HG03565 (cell line): ENCODE results near the gene TFCP2.

Experiments
- ATAC-seq: cut with Tn5 transposase; IDR thresholded peaks from one replicate; pipeline ENCODE4 v1.9.1; 2021; ENCODE audit warnings: mild to moderate bottlenecking, moderate library complexity; ENCODE audit not compliant: unreplicated experiment

Gene TFCP2

DNA sequence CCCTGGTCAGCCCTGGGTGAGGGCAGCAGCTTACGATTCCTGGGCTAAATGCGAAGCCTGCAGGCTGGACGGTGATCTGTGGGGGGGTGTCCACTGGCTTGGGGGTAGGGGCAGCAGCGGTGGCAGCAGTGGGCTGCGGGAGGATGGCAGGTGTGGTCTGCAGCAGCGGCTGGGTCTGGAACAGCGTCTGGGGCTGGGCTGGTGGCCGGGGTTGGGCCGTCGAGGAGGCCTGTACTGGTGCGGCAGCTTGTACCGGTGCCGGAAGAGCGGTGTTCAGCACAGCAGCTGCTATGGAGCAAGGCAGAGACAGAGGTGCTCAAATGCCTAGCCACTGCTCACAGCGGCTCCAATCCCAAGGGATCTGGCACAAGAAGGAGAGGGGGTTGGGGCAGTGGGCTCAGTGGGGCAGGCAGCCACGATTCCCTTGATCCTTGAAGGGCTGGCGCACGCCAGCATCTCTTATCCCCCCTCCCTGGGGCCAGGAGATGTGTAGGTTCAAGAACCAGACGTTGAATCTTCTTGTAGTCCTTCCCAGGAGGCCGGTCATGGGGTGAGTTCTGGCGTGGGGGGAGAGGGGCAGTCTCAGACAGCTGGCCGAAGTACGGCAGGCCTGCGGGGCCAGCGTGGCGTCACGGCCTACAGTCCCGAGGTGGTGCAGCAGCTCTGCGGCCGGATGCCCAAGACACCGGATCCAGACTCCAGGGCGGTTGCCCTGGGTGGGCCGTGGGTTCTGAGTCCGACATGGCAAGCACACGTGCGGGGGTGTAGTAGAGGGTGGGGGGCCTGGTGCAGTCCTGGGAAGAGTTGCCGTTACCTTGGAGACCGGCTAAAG is 25.0 kb upstream of the TFCP2 start:
- ATAC-seq, result no peak

DNA sequence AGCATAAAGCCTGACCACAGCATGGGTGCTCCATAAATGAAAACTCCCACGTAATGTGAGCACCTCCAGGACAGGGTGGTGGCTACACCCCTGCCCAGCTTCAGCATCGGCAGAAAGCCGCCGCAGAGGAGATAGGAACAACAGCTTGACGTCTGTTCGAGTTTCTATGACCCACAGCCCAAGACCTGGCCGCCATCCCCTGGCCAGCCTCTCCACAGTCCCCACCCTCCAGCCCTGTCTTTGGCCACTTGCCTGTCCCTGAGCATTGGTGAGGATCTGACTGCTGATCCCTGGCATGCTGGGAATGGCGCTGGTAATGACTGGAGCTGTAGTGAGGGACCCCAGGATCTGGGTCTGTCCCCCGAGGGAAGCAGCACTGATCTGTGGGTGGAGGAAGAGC is 23.6 kb upstream of the TFCP2 start:
- no peak for ATAC-seq

DNA sequence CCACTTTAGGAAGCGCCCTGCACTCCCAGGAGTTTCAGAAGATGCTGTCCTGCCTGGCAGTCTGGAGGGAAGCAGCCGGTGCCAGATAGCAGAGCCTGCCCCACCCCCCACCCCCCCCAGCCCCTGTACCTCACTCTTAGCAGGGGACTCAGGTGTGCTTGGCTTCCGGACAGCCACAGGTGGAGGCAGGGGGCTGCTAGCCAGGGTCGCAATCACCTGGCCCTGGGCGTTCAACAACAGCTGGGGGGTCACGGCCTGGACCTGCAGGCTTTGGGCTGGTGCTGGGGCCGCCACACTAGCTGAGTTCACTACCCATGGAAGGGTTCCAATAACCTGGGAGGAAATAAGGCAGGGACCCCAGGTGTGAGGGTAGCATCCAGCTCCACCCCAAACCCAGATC is 22.9 kb upstream of the TFCP2 start:
- ATAC-seq, result no peak

DNA sequence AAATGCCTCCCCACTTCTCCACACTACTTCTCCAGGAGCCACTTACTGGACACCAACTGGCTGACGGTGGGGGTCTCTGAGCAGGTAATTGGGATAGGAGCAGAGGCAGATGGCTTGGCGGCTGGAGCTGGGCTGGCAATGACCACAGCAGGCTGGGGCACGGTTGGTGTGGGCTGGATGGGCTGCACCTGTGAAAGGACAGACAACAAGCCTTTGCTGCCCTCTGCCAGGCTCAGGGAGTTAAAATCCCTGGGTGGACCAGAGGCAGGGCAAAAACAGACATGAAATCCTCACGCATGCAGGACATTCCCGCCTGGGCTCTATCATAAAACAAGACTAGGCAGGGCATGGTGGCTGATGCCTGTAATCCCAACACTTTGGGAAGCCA is 19.3 kb upstream of the TFCP2 start:
- no peak for ATAC-seq

DNA sequence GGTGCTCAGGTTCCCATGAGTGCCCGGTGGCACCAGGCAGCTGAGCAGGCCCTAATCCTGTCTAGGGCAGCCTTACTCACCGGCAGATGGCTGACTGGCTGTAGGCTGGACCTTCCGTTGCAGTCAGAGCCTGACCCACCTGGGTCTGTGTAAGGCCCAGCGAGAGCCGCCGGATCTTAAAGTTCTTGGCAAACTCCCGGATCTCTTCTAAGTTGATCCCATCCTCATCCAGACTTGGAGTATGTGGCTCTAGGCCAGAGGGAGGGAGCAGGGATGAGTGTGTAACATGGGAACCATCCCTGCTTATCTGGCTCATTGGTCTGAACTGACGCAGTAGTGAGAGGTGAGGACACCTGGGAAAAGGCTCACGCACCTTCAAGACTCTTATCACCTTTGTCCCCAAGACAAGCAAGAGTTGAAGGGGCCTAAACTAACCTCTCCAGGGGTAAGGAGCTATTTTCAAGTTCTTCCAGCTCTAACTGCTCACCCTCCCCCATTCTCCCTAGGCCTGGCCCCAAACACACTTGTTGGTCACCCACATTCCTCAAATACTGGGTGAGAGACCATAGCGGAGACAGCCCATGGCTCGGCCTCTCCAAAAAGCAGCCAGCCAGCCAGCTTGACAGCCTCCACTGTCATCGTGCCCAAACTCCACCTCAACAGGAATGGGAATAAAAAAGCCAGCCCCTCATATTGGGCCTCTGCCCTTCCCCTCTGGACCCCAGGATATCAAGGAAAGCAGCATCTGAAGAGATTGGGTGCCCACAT is 18.8 kb upstream of the TFCP2 start:
- no peak for ATAC-seq

DNA sequence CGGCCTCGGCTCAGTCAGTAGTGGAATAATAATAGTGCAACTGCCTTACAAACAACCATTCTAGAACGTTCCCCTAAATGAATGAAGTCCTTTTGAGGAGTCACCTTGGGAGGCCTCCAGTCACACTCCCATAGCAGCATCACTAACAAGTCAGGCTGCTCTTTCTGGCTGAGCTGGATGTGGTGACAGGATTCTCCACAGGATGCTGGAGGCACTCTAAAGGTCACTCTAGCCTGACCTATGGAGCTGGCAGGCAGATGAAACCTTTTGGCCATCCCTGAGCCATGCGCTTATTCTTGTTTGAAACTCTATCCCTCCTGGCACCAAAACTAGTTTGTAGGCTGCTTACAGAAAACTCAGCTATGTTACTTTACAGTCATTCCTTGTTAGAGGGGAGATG is 17.9 kb upstream of the TFCP2 start:
- ATAC-seq, result no peak

DNA sequence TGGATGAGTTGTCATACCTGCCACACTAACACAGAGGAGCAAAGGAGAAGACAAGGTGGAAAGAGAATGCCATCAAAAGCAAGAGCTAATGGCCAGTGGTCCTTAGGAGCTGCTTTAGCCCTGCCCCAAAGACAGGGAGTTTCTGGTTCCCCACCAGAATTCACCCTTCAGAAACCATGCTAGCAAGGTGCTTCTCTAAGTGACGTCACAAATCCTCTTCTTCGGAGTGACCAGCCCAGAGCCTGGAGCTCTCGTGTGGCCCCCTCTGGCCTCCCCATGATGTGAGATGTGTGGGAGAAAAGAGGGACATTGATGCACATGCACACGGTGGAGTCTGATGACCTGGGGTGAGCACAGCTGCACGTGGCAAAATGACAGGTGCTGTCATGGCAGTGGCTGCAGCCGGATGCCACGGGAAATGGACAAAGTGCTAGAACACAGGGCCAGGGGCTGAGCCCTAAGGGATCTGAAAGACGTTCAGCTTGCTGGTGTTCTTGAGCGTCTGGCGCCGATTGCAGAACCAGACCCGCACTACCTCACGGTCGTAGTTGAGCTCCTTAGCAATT is 16.9 kb upstream of the TFCP2 start:
- no peak for ATAC-seq

DNA sequence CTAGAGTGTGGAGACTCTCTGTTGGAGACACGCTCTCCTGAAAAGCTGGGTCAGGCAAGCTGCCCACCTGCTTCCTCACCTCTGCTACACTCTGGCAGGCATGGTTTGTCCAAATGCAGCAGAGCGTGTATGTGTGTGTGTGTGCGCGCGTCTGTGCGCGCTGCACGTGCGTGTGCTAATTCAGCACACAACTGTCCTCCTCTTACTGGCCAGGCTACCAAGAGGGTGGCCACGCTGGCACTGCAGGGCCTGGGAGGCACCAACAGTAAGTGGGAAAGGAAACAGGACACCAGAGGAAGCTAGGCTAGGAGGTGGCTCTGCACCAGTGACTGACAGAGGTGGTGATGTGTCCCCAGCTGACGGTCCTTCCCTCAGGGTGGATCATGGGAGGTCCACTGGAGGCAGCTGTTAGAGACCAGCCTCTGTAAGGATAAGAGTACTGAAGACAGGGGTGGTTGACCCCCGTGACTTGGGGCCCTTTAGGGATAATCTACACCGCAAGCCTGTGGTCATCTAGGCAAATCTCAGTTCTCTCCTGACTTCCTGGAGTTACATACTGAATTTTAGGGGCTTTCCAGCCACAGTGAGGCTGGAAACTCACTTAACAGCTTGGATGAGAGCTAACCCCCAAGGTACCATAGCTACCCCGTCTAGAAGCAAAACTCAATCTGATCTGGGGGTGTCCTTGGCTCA is 15.6 kb upstream of the TFCP2 start:
- ATAC-seq, result peak; percentile 60

DNA sequence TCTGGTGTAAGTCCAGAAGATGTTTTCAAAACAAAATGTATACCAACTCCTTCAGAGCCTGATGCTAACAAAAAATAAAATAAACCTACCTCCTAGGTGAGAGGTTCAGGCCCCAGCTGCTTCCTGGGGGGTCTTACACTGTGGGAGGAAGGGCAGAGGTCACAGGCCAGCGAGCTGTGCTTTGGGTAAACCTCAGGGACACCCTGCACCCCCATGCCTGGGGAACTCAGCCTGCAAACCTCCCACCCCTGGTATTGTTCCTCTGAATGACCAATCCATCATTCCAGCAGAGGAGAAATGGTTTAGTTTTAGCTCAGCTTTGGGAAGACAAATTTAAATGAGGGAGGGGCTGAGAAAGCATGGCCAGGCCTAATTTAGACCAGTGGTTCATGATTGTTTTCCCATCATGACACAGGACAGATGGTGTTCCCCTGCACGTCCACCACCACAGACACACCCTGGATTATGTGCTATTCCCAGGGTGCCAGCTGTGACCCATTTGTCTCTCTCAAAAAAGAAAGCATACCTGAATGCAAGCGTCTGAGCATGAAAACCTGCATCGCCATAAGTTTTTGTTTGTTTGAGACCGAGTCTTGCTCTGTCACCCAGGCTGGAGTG is 14.5 kb upstream of the TFCP2 start:
- ATAC-seq, result no peak

DNA sequence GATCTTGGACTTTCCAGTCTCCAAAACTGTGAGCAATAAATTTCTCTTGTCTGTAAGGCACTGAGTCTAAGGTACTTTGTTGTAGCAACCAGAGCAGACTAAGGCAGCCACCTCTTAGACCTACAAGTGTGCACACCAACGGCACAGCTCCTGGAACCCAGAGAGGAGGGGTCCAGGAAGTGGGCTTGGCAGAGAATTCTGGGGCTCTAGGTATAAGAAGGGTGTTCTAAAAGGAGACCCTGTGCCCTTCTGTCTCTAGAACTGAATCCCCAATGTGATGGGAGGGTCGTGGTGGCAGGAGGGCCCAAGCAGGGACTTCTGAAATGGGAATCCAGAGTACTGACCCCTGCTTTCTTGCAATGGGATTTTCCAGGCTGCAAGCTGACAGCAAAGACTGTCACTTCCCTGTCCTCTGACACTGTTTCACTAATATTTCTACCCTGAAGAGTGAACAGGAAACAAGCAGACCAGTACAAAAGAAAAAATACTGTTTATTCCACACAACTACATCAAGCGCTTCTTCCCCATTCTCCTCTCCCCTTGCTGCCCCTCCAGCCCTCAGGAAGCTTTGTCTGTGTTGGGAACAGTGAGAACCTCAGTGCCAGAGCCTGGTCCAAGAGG is 13.6 kb upstream of the TFCP2 start:
- no peak for ATAC-seq

DNA sequence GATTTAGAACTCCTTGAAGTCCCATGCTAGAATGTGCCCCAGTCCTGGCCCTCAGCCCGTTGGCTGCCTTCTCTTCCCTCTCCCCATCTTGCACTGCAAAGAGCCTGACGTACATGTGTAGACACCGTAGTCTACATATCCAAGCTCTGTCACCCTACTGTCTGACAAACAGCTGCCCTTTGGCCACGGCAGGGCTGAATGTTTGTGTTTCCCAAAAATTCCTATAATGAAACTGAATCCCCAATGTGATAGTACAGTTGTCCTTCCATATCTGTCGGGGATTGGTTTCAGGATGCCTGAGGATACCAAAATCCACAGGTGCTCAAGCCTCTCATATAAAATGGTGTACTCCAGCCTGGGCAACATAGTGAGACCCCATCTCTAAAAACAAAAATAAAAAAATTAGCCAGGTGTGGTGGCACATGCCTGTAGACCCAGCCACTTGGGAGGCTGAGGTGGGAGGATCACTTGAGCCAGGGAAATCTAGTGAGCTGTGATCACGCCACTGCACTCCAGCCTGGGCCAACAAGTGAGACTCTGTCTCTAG is 12.3 kb upstream of the TFCP2 start:
- no peak for ATAC-seq

DNA sequence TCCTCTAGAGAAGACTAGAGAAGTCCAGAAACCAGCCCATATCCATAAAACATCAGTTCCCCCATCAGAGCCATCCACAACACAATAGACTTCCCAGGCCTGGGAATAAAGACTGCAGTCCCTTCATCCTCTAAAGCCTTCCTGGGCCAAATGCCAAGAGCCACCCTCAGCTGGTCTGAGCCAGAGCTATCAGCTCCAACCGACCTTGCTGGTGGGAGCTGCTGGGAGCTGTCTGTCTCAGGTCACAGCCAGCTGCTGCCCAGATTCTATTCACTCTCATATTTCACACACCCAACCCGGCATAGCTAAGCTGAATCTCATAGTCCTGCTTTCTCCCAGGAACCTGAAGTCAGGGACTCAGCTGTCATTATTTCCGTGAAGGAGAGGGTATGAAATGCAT is 10.9 kb upstream of the TFCP2 start:
- ATAC-seq, result no peak

DNA sequence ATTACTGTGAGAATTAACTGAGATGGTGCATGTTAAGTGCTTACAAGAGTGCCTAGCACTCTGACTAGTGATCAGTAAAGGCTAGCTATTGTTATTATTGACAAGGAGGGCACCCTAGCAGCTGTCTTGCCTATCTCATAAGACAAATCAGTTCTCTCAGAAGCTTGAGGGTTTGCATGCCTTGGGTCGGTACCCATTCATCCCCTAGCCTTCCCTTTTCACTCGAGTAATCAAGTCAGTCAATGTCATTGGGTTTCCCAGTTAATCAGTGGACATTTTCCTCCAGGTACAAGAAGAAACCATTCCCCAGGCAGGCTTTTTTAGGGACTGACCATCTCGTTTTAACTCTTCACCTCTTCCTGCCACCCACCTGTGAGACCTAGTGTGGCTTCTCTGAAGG is 10.4 kb upstream of the TFCP2 start:
- ATAC-seq, result no peak

DNA sequence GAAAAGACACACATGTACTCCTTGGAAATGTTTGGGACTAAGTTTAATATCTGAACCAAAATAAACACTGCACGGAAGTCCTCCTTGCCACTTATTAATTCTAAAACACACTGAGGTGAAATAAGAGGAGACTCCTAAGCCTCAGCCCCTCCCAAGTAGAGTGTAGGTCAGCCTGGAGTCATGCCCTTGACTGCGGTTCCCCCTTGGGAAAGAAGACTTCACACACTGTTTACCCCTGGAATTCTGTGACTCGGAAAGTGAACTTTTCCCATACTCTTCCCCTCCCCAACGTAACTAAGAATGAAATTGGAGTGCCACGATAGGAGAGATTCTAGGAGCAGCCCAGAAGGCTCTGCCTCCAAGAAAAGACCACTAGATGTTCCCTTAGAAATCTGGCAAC is 8.6 kb upstream of the TFCP2 start:
- ATAC-seq, result no peak

DNA sequence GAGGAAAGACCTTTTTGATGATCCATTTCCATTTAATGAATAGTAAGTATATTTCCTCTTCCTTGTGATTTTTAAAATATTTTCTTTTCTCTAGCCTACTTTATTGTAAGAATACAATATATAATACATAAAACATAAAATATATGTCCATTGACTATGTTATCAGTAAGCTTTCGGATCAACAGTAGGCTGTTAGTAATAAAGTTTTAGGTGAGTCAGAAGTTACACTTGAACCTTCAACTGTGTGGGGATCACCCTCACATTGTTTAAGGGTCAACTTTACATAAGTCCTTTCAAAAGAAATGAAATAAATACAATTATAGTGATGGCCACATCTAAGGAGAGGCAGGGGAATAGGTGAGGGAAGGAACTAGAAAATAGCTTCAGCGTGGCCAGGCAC is 5.0 kb upstream of the TFCP2 start:
- ATAC-seq, result no peak

DNA sequence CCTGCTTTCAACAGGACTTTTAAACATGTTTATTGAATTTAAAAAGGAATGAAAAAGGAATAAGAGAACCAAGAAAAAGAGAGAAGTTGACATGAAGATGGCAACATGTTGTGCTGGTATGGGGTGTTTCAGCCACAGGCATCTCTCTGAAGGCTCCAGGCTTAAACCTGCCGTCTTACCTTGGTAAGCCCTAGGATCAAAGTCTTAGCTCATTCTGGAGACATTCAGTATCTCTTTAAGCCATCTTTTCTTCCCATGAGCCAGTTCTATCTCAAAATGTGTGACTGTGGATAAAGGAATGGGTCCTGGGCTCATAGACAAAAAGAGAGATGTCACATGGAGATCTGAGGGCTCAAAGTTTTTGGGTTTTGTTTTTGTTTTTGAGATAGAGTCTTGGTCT is 1.6 kb upstream of the TFCP2 start:
- ATAC-seq, result no peak

DNA sequence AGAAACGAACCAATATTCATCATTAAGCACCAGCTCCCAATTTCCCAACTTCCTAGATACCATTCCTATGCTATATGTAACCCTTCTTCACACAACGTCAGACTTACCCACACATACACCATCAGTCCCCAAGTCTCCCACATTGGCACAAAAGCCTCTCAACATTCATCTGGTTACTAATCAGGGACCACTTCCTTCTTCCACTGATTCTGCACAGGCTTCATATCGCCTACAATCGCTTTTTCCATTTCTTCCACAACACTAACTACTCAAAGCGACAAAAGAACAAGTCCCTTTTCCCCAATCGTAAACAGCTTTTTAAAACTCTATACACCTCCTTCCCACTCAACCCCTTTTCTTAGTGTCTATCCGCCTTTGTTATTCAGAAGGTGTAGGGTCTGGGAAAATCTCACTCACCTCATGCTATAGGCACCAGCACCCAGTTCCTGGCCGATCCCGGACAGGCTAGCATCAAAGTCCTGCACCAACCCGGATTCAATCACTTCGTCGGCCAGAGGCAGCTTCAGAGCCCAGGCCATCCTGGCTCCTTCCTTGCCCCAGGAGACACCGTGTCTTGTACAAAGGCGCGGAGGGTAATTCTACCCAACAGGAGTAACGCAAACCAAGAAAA is 936 bp downstream of the TFCP2 start:
- no peak for ATAC-seq

DNA sequence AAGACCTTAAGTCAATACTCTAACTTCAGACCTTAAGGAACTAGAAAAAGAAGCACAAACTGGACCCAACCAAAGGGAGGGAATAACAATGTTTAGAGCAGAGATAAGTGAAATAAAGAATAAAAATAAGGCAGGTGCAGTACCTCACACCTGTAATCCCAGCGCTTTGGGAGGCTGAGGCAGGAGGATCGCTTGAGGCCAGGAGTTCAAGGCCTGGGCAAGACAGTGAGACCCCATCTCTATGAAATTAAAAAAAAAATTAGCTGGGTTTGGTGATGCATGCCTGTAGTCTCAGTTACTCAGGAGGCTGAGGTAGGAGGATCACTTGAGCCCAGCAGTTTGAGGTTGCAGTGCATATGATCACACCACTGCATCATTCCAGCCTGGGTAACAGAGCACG is 9.1 kb downstream of the TFCP2 start:
- no peak for ATAC-seq

DNA sequence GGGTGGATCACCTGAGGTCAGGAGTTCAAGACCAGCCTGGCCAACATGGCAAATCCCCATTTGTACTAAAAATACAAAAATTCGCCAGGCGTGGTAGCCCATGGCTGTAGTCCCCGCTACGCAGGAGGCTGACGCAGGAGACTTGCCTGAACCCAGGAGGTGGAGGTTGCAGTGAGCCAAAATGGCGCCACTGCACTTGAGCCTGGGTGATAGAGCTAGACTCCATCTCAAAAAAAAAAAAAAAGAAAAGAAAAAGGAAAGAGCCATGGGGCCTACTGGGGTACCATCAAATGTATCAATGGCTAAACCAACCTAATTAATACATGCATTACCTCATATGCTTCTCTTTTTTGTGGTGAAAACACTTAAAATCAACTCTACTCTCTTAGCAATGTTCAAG is 10.7 kb downstream of the TFCP2 start:
- ATAC-seq, result no peak
